Esophagus muscularis mucosa (tissue), 4 donors: ENCODE results near the gene DLG1. TPM values are rescaled to one million over a fixed set of nuclear protein-coding genes. Genes with fewer than 3 reads are reported as not detected.

Source experiments
- DNase-seq: peaks from one replicate; pipeline ENCODE4 v3.0.0-alpha.2; 2017; ENCODE audit errors: extremely low spot score
- H3K27ac ChIP-seq, 4 donors: fragments of 200-600 bp; sonication (generic); replicated peaks in 1 of 4; 1 replicate in 3 of 4; 2 replicates in 1 of 4; pipeline ENCODE4 v1.5.1; 2016 to 2019; ENCODE audit warnings: mild to moderate bottlenecking in 1 of 4
- H3K27me3 ChIP-seq, 4 donors: fragments of 200-600 bp; sonication (generic); one replicate each; pipeline versions ENCODE4 v1.5.1 to v1.6.0; 2016 to 2019
- H3K36me3 ChIP-seq, 4 donors: fragments of 200-600 bp; sonication (generic); one replicate each; pipeline ENCODE4 v1.5.1; 2016 to 2019
- H3K4me1 ChIP-seq, 4 donors: fragments of 200-600 bp; sonication (generic); one replicate each; pipeline ENCODE4 v1.5.1; 2016 to 2019
- H3K4me3 ChIP-seq, 4 donors: fragments of 200-600 bp; sonication (generic); 1 replicate in 2 of 4; 2 replicates in 2 of 4; pipeline ENCODE4 v1.5.1; 2016 to 2019; ENCODE audit warnings: mild to moderate bottlenecking in 4 of 4, moderate library complexity in 1 of 4
- H3K9me3 ChIP-seq, 4 donors: fragments of 200-600 bp; sonication (generic); 1 replicate in 3 of 4; 2 replicates in 1 of 4; pipeline ENCODE4 v1.5.1; 2016 to 2019
- CTCF ChIP-seq, 3 experiments: fragments of 200-600 bp in 2 of 3; fragments of 450-650 bp in 1 of 3; sonication (generic) in 2 of 3; IDR thresholded peaks; one replicate each; pipeline ENCODE4 v1.5.1; 2017 to 2019; ENCODE audit warnings: antibody characterized with exemption in 3 of 3, mild to moderate bottlenecking in 2 of 3, moderate library complexity in 1 of 3
- EP300 ChIP-seq: sonication (generic); formaldehyde crosslinking; IDR thresholded peaks from one replicate; pipeline ENCODE4 v1.6.1; 2017; ENCODE audit warnings: antibody characterized with exemption
- POLR2A ChIP-seq: fragments of 450-650 bp; IDR thresholded peaks from one replicate; pipeline ENCODE4 v1.6.1; 2017; ENCODE audit warnings: antibody characterized with exemption, moderate library complexity, mild to moderate bottlenecking, low read depth
- POLR2AphosphoS5 ChIP-seq, 2 donors: sonication (generic); formaldehyde crosslinking; IDR thresholded peaks; one replicate each; pipeline ENCODE4 v1.6.1; 2017; ENCODE audit warnings: antibody characterized with exemption in 2 of 2
- WGBS: methylation state at CpG from one replicate; pipeline ENCODE4 v1.1.5; 2018; 5-methylcytosine and 5-hydroxymethylcytosine counted together
- intact Hi-C: fragments of 100-400 bp; cut with DNase I; formaldehyde crosslinking; loops from one replicate; pipeline ENCODE4 v1.15.1; 2023
- small RNA-seq, 3 donors: library from RNA; depleted of rRNA; stranded (forward); fragments of <200 nt; gene quantifications; one replicate each; pipeline ENCODE3, GENCODE V24; 2016
- total RNA-seq, 4 donors: library from RNA; depleted of rRNA; stranded (reverse); fragments of >200 nt; gene quantifications; one replicate each; pipeline versions ENCODE4 v1.1.0 to v1.2.1, GENCODE V29; 2016

DLG1 gene
- total RNA-seq, 4 donors from 2014 or later, result 56.8 to 73.1 (median 69.1) TPM

GRCh38 chr3:196996454-196997265 is 301.8 kb downstream of the DLG1 start:
- 84% methylated on average over 14 of the region's 17 CpGs for WGBS
- H3K9me3 ChIP-seq, result no peaks in the 10 kb centered on the region
- H3K27me3 ChIP-seq, result no peaks in the 10 kb centered on the region
- H3K36me3 ChIP-seq, result no peaks in the 10 kb centered on the region
- no peak overlapping the region for H3K4me3 ChIP-seq
- H3K4me1 ChIP-seq, result peaks cover 0 to under 1% (median 0%) of the 10 kb centered on the region in 4 donors
- no peak for DNase-seq
- intact Hi-C loops, result no loop called here
- TF ChIP-seq EP300, result no peak
- no peak for TF ChIP-seq POLR2AphosphoS5 (IDR thresholded peaks at IDR 0.05)
- TF ChIP-seq CTCF (IDR thresholded peaks at IDR 0.05), result no peak
- no peak for TF ChIP-seq POLR2A
- H3K27ac ChIP-seq, result no peak overlapping the region

DNA sequence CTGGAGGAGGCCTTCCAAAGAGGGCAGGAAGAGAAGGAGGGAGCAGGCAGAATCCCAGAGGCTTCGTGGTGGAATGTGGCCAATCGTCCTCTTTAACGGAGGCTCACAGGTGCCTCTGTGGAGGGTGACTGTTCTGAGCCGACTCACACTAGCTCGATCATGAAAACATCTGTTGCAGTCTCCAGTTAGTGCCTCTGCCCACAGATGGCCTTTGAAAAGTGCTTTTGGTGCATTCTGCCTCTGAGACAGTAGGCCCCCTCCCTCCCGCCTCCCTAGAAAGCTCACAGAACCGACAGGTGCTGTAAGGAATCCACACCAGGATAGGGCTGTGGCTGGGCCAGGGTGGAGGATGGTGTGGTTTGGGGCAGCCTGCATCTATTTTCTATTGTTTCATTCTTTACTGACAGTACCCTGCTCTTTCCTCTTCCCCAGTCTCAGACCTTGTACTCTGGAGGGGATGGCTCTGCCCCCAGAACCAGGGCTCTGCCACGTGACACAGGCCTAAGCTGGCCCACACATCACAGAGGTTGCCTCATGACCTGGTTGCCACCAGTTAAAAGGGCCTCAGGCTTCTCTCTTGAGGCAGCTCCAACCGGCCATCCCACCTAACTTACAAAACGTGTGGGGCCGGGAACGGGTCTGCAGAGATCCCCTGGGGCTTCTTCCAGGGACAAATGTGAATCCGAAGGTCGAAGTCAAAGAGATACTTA is 302.6 kb downstream of the DLG1 start:
- no peak overlapping the region for H3K4me3 ChIP-seq
- no peak for DNase-seq
- 89% methylated on average over 12 of the region's 14 CpGs for WGBS
- H3K36me3 ChIP-seq, result no peaks in the 10 kb centered on the region
- H3K4me1 ChIP-seq, result no peaks in the 10 kb centered on the region
- intact Hi-C loops, result no loop called here
- H3K27ac ChIP-seq, result no peak overlapping the region
- H3K27me3 ChIP-seq, result no peaks in the 10 kb centered on the region
- no peaks in the 10 kb centered on the region for H3K9me3 ChIP-seq
- no peak for TF ChIP-seq CTCF (IDR thresholded peaks at IDR 0.05)
- no peak for TF ChIP-seq EP300
- TF ChIP-seq POLR2AphosphoS5 (IDR thresholded peaks at IDR 0.05), result no peak
- TF ChIP-seq POLR2A, result no peak

DNA sequence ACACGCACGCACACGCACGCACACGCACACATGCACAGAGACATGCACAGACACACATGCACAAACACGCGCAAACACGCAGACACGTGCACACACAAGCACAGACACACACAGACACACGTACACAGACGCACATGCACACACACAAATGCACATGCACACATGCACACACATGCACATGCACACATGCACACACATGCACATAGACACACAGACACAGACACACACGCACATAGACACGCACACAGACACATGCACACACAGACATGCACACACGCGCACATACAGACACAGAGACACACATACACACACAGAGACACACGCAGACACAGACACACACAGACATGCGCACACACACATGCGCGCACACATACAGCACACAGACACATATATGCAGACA is 303.4 kb downstream of the DLG1 start:
- no peak for TF ChIP-seq CTCF (IDR thresholded peaks at IDR 0.05)
- TF ChIP-seq POLR2AphosphoS5 (IDR thresholded peaks at IDR 0.05), result no peak
- no peak for TF ChIP-seq EP300
- TF ChIP-seq POLR2A, result no peak
- Histone ChIP-seq H3K4me3 (no peak overlapping the region), H3K9me3 (no peaks in the 10 kb centered on the region), H3K27me3 (no peaks in the 10 kb centered on the region), H3K36me3 (no peaks in the 10 kb centered on the region), H3K27ac (no peak overlapping the region), H3K4me1 (no peaks in the 10 kb centered on the region)
- DNase-seq, result no peak
- 86% methylated on average over 19 of the region's 19 CpGs for WGBS
- intact Hi-C loops, result no loop called here

GRCh38 chr3:196994056-196994455 is 304.4 kb downstream of the DLG1 start:
- no peak for TF ChIP-seq EP300
- no peak for TF ChIP-seq POLR2AphosphoS5 (IDR thresholded peaks at IDR 0.05)
- no peak for TF ChIP-seq POLR2A
- TF ChIP-seq CTCF (IDR thresholded peaks at IDR 0.05), result no peak
- no peaks in the 10 kb centered on the region for H3K36me3 ChIP-seq
- peaks cover 0 to 1% (median 0%) of the 10 kb centered on the region in 4 donors for H3K27me3 ChIP-seq
- no peak overlapping the region for H3K4me3 ChIP-seq
- H3K9me3 ChIP-seq, result no peaks in the 10 kb centered on the region
- intact Hi-C loops, result no loop called here
- no peak overlapping the region for H3K27ac ChIP-seq
- WGBS, result 77% methylated on average over 14 of the region's 16 CpGs
- no peak for DNase-seq
- no peaks in the 10 kb centered on the region for H3K4me1 ChIP-seq

Small RNA genes lying within 50 kb of the gene (small RNA-seq; reads per million reads assigned to genes)
- 0 reads per million in 3 donors for gene MIR4797
